HL-60/S4 treated with retinoic acid at 250 ng/mL for 4 days and 3 days (cell line): Measurements from ENCODE around the gene KRTAP9-7.
"Not testable (repeated sequence)": the region's sequence is repeated elsewhere in the genome, so short reads cannot be mapped to it uniquely, and the experiment has no call there.

Source experiments
- in situ Hi-C: fragments of 300-500 bp; cut with MboI; formaldehyde crosslinking; loops from 2 replicates; pipeline ENCODE4 v1.7.0; 2022; ENCODE audit warnings: low sequenced_read_pairs

The KRTAP9-7 gene, protein sequence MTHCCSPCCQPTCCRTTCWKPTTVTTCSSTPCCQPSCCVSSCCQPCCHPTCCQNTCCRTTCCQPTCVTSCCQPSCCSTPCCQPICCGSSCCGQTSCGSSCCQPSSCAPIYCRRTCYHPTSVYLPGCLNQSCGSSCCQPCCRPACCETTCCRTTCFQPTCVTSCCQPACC

GRCh38 chr17:41275648-41276190 lies at the start of gene KRTAP9-7:
TSS of gene KRTAP9-7 (plus strand) at chr17:41275698. CDS start at chr17:41275698, 0 bp downstream.
- in situ Hi-C loops = not testable (repeated sequence)

- in situ Hi-C loops = no loop called here
Measured at GRCh38 chr17:41226051-41226450, 49.4 kb upstream of the KRTAP9-7 start.

- in situ Hi-C loops = not testable (repeated sequence)
Measured at GRCh38 chr17:41226598-41227095, 48.9 kb upstream of the KRTAP9-7 start, which contains the start of gene KRTAP9-2. TSS of gene KRTAP9-2 (plus strand) at chr17:41226648. CDS start at chr17:41226655, 7 bp downstream.

- in situ Hi-C loops = no loop called here
Measured at GRCh38 chr17:41230094-41230493, 45.4 kb upstream of the KRTAP9-7 start.

- in situ Hi-C loops = no loop called here
Measured at GRCh38 chr17:41231731-41232130, 43.8 kb upstream of the KRTAP9-7 start.

DNA sequence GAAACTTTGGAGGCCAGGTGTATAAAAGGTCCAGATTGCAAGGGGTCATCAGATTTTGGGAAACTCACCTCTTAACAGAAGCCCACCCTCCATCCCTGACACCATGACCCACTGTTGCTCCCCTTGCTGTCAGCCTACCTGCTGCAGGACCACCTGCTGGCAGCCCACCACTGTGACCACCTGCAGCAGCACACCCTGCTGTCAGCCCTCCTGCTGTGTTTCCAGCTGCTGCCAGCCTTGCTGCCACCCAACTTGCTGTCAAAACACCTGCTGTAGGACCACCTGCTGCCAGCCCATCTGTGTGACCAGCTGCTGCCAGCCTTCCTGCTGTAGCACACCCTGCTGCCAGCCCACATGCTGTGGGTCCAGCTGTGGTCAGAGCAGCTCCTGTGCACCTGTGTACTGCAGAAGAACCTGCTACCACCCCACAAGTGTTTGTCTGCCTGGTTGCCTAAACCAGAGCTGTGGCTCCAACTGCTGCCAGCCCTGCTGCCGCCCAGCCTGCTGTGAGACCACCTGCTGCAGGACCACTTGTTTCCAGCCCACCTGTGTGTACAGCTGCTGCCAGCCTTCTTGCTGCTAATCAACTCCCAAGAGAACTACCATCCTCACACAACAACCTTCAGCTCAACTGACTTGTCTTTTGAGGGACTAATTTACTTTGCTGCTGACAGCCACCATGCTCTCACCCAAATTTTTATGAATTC lies 42.9 kb upstream of the KRTAP9-7 start, which contains the start of gene KRTAP9-3:
TSS of gene KRTAP9-3 (plus strand) at position 51 of the 707 bp plus-strand sequence. CDS start at position 104, 53 bp downstream.
- in situ Hi-C loops = not testable (repeated sequence)

DNA sequence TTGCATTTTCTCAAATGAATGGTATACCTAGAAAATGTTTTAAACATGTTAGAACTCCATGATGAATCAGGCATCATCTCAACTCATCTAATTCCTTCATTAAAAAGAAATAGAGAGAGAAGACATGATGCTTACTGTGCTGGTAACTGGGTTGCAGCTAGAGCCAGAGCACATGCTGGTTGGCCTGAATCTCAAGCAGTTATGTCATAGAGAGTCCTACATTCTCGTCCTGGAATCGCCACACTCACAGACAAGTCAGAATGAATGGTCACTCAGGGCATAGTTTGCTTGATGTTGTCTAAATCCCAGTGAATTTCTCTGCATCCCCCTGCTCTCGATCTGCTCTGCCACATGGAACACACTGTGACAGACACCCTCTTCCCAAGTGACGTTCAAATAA lies 38.4 kb upstream of the KRTAP9-7 start:
- in situ Hi-C loops = not testable (repeated sequence)

GRCh38 chr17:41237949-41238437 lies 37.5 kb upstream of the KRTAP9-7 start, which contains the start of gene KRTAP9-8:
TSS of gene KRTAP9-8 (plus strand) at chr17:41237999. CDS start at chr17:41238052, 53 bp downstream.
- in situ Hi-C loops = not testable (repeated sequence)

GRCh38 chr17:41246995-41247787 lies 28.3 kb upstream of the KRTAP9-7 start:
- in situ Hi-C loops = not testable (repeated sequence)

DNA sequence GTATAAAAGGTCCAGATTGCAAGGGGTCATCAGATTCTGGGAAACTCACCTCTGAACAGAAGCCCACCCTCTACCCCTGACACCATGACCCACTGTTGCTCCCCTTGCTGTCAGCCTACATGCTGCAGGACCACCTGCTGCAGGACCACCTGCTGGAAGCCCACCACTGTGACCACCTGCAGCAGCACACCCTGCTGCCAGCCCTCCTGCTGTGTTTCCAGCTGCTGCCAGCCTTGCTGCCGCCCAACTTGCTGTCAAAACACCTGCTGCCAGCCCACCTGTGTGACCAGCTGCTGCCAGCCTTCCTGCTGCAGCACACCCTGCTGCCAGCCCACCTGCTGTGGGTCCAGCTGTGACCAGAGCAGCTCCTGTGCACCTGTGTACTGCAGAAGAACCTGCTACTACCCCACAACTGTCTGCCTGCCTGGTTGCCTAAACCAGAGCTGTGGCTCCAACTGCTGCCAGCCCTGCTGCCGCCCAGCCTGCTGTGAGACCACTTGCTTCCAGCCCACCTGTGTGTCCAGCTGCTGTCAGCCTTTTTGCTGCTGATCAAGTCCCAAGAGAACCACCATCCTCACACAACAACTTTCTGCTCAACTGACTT lies 25.8 kb upstream of the KRTAP9-7 start, which contains the start of gene KRTAP9-4:
TSS of gene KRTAP9-4 (plus strand) at position 51 of the 604 bp plus-strand sequence. CDS start at position 85, 34 bp downstream.
- in situ Hi-C loops = not testable (repeated sequence)

DNA sequence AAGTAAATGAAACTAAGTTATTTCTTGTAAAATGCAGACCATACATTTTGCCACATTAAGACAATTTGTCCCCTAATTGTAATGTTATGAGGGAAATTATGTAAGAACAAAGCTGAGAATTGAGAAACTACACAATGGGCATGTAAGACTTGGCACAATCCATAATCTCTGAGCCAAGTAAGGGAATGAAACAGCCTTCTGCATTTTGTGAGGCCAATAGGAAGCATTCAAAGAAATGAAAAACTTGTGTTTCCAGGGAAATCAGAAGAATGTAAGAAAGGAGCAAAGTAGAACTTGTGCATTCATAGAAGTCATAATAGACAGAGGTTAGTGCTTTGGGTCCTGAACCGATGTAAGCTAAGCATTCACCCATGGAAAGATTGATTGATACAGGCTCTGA lies 24.2 kb upstream of the KRTAP9-7 start:
- in situ Hi-C loops = no loop called here

DNA sequence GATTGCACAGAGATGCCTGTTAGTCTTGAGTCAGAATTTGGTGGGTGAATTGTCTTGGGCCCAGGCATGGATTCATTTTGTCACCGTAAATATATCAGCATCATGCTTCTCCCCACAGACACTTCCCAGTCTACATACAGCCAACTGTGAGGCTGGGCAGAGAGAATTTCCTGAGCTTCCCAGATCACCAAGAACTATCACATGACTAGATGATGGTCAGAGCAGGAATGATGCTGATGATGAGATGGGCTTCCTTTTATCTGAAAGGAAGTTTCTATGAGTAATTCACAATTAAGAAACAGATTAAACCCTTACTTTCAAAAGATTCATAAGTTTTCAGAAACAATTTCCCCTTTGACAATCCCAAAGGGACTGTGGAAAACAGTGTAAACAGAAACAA lies 20.6 kb upstream of the KRTAP9-7 start:
- in situ Hi-C loops = no loop called here

DNA sequence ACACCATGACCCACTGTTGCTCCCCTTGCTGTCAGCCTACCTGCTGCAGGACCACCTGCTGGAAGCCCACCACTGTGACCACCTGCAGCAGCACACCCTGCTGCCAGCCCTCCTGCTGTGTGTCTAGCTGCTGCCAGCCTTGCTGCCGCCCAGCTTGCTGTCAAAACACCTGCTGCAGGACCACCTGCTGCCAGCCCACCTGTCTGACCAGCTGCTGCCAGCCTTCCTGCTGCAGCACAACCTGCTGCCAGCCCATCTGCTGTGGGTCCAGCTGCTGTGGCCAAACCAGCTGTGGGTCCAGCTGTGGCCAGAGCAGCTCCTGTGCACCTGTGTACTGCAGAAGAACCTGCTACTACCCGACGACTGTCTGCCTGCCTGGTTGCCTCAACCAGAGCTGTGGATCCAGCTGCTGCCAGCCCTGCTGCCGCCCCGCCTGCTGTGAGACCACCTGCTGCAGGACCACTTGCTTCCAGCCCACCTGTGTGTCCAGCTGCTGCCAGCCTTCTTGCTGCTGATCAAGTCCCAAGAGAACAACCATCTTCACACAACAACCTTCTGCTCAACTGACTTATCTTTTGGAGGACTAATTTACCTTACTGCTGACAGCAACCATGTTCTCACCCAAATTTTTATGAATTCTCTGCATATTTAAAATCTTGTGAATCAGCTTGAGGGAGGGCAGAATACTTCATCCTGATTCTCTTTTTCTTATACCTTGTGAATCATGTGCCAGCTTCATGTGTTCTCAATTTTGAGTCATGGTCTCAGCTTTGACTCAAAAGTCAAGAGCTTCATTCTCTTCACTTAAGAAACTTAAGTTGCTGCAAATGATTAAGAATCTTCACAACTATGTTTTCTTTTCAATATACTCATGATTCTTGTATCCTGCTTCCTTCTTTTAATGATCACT lies 19.9 kb upstream of the KRTAP9-7 start, which contains the start of gene KRTAP9-9:
TSS of gene KRTAP9-9 (plus strand) at position 4 of the 910 bp plus-strand sequence.
- in situ Hi-C loops = not testable (repeated sequence)

- in situ Hi-C loops = no loop called here
Measured at GRCh38 chr17:41256291-41256685, 19.2 kb upstream of the KRTAP9-7 start.

DNA sequence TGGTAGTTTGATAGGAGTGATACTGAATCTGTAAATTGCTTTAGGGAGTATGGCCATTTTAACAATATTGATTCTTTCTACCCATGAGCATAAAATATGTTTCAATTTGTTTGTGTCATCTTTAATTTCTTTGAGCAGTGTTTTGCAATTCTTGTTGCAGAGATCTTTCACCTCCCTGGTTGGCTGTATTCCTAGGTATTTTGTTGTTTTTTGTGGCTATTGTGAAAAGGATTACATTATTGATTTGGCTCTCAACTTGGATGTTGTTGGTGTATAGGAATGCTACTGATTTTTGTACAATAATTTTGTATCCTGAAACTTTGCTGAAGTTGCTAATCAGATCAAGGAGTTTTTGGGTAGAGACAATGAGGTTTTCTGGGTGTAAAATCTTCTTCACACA lies 17.1 kb upstream of the KRTAP9-7 start:
- in situ Hi-C loops = no loop called here

DNA sequence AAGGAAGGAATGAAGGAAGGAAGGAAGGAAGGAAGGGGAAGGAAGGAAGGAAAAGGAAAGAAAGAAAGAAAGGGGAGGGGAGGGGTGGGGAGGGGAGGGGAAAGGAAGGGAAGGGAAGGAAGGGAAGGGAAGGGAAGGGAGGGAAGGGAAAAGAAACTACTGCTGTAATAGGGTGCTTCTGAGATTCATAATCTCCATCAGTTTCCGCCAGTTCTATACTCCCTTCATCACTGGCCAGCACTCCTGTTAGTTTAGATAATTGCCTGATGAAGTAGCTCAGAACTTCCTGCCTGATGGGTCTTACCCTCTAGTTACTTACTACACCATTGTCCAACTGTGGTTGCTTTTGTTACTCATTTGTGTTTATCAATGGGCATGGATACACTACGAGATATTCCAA lies 12.3 kb upstream of the KRTAP9-7 start:
- in situ Hi-C loops = no loop called here

- in situ Hi-C loops = no loop called here
Measured at GRCh38 chr17:41264599-41264998, 10.9 kb upstream of the KRTAP9-7 start.

GRCh38 chr17:41265078-41265477 lies 10.4 kb upstream of the KRTAP9-7 start, which contains the start of gene KRTAP9-6:
TSS of gene KRTAP9-6 (plus strand) at chr17:41265378. CDS start at chr17:41265378, 0 bp downstream.
- in situ Hi-C loops = no loop called here

DNA sequence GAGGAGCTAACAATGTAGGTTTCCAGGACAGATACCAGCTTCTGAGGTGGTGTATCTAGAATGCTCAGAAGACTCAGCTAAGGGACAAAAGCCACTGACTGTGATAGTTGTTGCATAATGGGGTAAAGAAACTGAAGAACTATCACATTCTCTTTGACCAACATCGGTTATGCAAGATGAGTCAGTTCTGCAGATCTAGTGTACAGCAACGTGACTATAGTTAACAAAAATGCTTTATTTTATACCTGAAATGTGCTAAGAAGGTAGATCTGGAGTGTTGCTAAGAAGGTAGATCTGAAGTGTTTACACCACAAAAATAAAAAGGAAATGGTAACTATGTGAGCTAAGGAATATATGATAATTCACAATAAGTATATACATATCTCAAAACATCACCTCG lies 7.8 kb upstream of the KRTAP9-7 start:
- in situ Hi-C loops = no loop called here
